H1 (cell line): ENCODE results near the gene NRXN3. TPM values are rescaled to one million over a fixed set of nuclear protein-coding genes. Genes with fewer than 3 reads are reported as not detected.

ENCODE experiments used
- HDAC2 ChIP-seq, 2 experiments: fragments of 300-600 bp in 1 of 2; sonication (generic) in 1 of 2; IDR thresholded peaks; 2 replicates each; pipeline ENCODE4 v1.6.1; 2011 to 2012; ENCODE audit warnings: low read depth in 2 of 2, low read length in 2 of 2, mild to moderate bottlenecking in 2 of 2, moderate library complexity in 2 of 2, borderline replicate concordance in 1 of 2, inconsistent platforms in 1 of 2
- RAD21 ChIP-seq, 2 experiments: IDR thresholded peaks in 1 of 2; conservative IDR thresholded peaks in 1 of 2; 2 replicates each; pipeline ENCODE4 v1.6.1; 2011; ENCODE audit warnings: low read depth in 2 of 2, low read length in 2 of 2, improper control_type of control experiment in 1 of 2, inconsistent platforms in 1 of 2, mild to moderate bottlenecking in 1 of 2, moderate library complexity in 1 of 2
- polyA plus RNA-seq, 7 experiments: library from polyadenylated mRNA; depleted of rRNA in 3 of 7; stranded (reverse) in 5 of 7; unstranded in 2 of 7; fragments of >200 nt in 5 of 7; fragments of 200-250 nt in 2 of 7; gene quantifications; 1 replicate in 5 of 7; 2 replicates in 1 of 7; 4 replicates in 1 of 7; pipeline versions ENCODE4 v1.2.1 to v1.2.3, GENCODE V29; 2011 to 2013; ENCODE audit warnings: missing spikeins in 2 of 7, mixed read lengths in 2 of 7
- total RNA-seq: library from RNA; stranded (reverse); fragmentation: NEBNext Ultra II Directional; extraction: Animal tissue kit (Norgen Biotek cat#: 25700); gene quantifications from 2 replicates; pipeline ENCODE4 v1.2.1, GENCODE V29; 2021
- TF ChIP-seq, protein P1 (sequence below): fragments of 300-600 bp; sonication (generic); IDR thresholded peaks from 2 replicates; pipeline ENCODE4 v1.7.1; 2012; ENCODE audit warnings: low read length, moderate library complexity, mild to moderate bottlenecking, inconsistent platforms; ENCODE audit not compliant: insufficient replicate concordance

Gene NRXN3
- total and polyA plus RNA-seq, 2 of the 8 experiments (the other 6 are each of a cell fraction or from before 2014, with no cell fraction given), result 2.6 to 4.1 TPM

DNA sequence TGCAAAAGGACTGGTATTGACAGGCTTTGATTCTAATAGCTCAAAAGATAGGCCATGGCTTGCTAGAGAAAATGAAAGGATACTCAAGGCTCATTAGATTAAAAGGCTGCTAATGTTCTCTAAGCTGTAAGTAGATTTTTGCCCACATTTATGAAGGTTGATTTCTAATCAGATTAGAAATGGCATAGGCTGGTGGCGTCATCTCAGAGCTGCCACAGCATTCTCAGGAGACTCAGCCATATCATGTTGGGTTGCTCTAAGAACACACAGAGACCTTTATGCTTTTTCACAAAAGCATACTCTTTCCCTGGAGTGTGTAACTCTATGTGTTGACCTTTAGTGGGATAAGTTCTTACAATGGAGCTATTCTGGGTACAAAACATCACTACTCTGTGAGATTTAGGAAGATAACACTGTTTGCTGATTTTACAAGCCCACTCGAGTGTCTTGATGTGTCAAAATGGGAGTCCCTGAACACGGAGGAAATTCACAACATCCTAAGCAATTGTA lies 576.0 kb downstream of the NRXN3 start (continued):
- TF ChIP-seq, protein P1, sequence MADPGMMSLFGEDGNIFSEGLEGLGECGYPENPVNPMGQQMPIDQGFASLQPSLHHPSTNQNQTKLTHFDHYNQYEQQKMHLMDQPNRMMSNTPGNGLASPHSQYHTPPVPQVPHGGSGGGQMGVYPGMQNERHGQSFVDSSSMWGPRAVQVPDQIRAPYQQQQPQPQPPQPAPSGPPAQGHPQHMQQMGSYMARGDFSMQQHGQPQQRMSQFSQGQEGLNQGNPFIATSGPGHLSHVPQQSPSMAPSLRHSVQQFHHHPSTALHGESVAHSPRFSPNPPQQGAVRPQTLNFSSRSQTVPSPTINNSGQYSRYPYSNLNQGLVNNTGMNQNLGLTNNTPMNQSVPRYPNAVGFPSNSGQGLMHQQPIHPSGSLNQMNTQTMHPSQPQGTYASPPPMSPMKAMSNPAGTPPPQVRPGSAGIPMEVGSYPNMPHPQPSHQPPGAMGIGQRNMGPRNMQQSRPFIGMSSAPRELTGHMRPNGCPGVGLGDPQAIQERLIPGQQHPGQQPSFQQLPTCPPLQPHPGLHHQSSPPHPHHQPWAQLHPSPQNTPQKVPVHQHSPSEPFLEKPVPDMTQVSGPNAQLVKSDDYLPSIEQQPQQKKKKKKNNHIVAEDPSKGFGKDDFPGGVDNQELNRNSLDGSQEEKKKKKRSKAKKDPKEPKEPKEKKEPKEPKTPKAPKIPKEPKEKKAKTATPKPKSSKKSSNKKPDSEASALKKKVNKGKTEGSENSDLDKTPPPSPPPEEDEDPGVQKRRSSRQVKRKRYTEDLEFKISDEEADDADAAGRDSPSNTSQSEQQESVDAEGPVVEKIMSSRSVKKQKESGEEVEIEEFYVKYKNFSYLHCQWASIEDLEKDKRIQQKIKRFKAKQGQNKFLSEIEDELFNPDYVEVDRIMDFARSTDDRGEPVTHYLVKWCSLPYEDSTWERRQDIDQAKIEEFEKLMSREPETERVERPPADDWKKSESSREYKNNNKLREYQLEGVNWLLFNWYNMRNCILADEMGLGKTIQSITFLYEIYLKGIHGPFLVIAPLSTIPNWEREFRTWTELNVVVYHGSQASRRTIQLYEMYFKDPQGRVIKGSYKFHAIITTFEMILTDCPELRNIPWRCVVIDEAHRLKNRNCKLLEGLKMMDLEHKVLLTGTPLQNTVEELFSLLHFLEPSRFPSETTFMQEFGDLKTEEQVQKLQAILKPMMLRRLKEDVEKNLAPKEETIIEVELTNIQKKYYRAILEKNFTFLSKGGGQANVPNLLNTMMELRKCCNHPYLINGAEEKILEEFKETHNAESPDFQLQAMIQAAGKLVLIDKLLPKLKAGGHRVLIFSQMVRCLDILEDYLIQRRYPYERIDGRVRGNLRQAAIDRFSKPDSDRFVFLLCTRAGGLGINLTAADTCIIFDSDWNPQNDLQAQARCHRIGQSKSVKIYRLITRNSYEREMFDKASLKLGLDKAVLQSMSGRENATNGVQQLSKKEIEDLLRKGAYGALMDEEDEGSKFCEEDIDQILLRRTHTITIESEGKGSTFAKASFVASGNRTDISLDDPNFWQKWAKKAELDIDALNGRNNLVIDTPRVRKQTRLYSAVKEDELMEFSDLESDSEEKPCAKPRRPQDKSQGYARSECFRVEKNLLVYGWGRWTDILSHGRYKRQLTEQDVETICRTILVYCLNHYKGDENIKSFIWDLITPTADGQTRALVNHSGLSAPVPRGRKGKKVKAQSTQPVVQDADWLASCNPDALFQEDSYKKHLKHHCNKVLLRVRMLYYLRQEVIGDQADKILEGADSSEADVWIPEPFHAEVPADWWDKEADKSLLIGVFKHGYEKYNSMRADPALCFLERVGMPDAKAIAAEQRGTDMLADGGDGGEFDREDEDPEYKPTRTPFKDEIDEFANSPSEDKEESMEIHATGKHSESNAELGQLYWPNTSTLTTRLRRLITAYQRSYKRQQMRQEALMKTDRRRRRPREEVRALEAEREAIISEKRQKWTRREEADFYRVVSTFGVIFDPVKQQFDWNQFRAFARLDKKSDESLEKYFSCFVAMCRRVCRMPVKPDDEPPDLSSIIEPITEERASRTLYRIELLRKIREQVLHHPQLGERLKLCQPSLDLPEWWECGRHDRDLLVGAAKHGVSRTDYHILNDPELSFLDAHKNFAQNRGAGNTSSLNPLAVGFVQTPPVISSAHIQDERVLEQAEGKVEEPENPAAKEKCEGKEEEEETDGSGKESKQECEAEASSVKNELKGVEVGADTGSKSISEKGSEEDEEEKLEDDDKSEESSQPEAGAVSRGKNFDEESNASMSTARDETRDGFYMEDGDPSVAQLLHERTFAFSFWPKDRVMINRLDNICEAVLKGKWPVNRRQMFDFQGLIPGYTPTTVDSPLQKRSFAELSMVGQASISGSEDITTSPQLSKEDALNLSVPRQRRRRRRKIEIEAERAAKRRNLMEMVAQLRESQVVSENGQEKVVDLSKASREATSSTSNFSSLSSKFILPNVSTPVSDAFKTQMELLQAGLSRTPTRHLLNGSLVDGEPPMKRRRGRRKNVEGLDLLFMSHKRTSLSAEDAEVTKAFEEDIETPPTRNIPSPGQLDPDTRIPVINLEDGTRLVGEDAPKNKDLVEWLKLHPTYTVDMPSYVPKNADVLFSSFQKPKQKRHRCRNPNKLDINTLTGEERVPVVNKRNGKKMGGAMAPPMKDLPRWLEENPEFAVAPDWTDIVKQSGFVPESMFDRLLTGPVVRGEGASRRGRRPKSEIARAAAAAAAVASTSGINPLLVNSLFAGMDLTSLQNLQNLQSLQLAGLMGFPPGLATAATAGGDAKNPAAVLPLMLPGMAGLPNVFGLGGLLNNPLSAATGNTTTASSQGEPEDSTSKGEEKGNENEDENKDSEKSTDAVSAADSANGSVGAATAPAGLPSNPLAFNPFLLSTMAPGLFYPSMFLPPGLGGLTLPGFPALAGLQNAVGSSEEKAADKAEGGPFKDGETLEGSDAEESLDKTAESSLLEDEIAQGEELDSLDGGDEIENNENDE, result no peak
- no peak for TF ChIP-seq HDAC2 (IDR thresholded peaks at IDR 0.05; ENCODE audit: borderline replicate concordance in 1 of 2, low read depth in 2 of 2, low read length in 2 of 2)
- no peak for TF ChIP-seq RAD21 (IDR thresholded peaks at IDR 0.05 in 1 of 2, conservative IDR thresholded peaks at IDR 0.05 in 1 of 2; ENCODE audit: low read depth in 2 of 2, low read length in 2 of 2)
